ENCODE data around the gene PPARGC1A. TPM values are rescaled to one million over a fixed set of nuclear protein-coding genes. Genes with fewer than 3 reads are reported as not detected.

PPARGC1A gene
- total and polyA plus RNA-seq, 2 experiments from 2014 or later = 0.76 to 3.3 TPM

DNA sequence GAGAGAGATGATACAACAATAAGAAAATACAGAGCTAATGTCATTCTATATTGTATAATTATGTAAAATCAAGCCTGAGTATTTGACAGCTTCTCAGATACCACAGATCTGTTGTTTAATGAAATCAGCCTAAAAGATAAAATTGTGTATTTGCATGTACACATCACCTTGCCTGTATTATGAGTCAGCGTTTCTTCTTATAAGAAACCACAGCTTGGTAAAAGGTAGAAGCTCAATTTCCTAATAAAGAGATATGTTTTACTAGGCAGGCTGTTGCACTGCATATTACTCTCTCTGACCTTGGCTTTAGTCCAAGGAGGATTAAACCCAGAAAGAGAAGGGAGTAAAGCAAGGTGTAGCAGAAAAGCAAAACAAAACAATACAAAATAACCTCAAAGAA, 121.3 kb downstream of the PPARGC1A start (continued):
- TF ChIP-seq, protein P1, sequence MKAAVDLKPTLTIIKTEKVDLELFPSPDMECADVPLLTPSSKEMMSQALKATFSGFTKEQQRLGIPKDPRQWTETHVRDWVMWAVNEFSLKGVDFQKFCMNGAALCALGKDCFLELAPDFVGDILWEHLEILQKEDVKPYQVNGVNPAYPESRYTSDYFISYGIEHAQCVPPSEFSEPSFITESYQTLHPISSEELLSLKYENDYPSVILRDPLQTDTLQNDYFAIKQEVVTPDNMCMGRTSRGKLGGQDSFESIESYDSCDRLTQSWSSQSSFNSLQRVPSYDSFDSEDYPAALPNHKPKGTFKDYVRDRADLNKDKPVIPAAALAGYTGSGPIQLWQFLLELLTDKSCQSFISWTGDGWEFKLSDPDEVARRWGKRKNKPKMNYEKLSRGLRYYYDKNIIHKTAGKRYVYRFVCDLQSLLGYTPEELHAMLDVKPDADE (IDR thresholded peaks at IDR 0.05) = no peak
- TF ChIP-seq EZH2 (IDR thresholded peaks at IDR 0.05; ENCODE audit: low read depth, unreplicated experiment) (no peak), POLR2AphosphoS5 (IDR thresholded peaks at IDR 0.05; ENCODE audit: low read depth) (no peak), STAT1 (IDR thresholded peaks at IDR 0.05; ENCODE audit: unreplicated experiment) (no peak), NANOG (IDR thresholded peaks at IDR 0.05; ENCODE audit: borderline replicate concordance) (no peak), CREB1 (CRISPR knock-in tag; IDR thresholded peaks at IDR 0.05; ENCODE audit: low read depth) (no peak), JUNB (IDR thresholded peaks at IDR 0.05; ENCODE audit: unreplicated experiment) (no peak)
- TF ChIP-seq, protein P2, sequence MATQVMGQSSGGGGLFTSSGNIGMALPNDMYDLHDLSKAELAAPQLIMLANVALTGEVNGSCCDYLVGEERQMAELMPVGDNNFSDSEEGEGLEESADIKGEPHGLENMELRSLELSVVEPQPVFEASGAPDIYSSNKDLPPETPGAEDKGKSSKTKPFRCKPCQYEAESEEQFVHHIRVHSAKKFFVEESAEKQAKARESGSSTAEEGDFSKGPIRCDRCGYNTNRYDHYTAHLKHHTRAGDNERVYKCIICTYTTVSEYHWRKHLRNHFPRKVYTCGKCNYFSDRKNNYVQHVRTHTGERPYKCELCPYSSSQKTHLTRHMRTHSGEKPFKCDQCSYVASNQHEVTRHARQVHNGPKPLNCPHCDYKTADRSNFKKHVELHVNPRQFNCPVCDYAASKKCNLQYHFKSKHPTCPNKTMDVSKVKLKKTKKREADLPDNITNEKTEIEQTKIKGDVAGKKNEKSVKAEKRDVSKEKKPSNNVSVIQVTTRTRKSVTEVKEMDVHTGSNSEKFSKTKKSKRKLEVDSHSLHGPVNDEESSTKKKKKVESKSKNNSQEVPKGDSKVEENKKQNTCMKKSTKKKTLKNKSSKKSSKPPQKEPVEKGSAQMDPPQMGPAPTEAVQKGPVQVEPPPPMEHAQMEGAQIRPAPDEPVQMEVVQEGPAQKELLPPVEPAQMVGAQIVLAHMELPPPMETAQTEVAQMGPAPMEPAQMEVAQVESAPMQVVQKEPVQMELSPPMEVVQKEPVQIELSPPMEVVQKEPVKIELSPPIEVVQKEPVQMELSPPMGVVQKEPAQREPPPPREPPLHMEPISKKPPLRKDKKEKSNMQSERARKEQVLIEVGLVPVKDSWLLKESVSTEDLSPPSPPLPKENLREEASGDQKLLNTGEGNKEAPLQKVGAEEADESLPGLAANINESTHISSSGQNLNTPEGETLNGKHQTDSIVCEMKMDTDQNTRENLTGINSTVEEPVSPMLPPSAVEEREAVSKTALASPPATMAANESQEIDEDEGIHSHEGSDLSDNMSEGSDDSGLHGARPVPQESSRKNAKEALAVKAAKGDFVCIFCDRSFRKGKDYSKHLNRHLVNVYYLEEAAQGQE (IDR thresholded peaks at IDR 0.05; ENCODE audit: unreplicated experiment) = no peak

DNA sequence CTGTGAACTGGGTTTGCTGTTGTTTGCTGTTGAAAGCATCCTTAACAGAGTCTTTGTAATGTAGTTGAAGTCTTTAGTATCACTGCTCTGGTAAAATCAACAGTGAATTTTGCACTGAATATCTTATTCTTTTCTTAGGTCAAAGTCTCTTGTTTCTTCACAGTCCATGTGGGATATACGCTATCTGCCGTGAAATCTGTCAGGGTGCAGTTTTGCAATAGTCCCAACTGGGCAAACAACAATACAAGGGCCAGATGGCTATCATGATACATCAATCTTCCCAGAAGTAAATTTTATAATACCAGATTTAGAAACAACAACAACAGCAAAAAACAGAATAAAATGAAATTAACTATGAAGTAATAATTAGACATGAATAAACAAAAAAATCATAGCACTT, 123.5 kb downstream of the PPARGC1A start:
- TF ChIP-seq JUNB (IDR thresholded peaks at IDR 0.05; ENCODE audit: unreplicated experiment) (no peak), POLR2AphosphoS5 (IDR thresholded peaks at IDR 0.05; ENCODE audit: low read depth) (no peak), NANOG (IDR thresholded peaks at IDR 0.05; ENCODE audit: borderline replicate concordance) (no peak), EZH2 (IDR thresholded peaks at IDR 0.05; ENCODE audit: low read depth, unreplicated experiment) (no peak), EZH2phosphoT487 (IDR thresholded peaks at IDR 0.05; ENCODE audit: unreplicated experiment) (no peak), STAT1 (IDR thresholded peaks at IDR 0.05; ENCODE audit: unreplicated experiment) (no peak), ZNF331 (CRISPR knock-in tag; IDR thresholded peaks at IDR 0.05; ENCODE audit: low read depth) (no peak), ZNF114 (CRISPR knock-in tag; IDR thresholded peaks at IDR 0.05) (no peak), CREB1 (CRISPR knock-in tag; IDR thresholded peaks at IDR 0.05; ENCODE audit: low read depth) (no peak)
- TF ChIP-seq, protein P1 (IDR thresholded peaks at IDR 0.05) = no peak
- TF ChIP-seq, protein P2 (IDR thresholded peaks at IDR 0.05; ENCODE audit: unreplicated experiment) = no peak
- Mint-ChIP-seq H3K9me3 (no peaks in the 10 kb centered on the region), H3K4me1 (peaks cover 8% of the 10 kb centered on the region; the same call in 2 of the 3 replicates)

More for the DNA sequence above, 123.5 kb downstream of the PPARGC1A start:
- H3K27ac ChIP-seq (ENCODE audit: low read depth) = no peak overlapping the region
- no peak overlapping the region for H3K4me3 Mint-ChIP-seq
- no peaks in the 10 kb centered on the region for H3K27me3 Mint-ChIP-seq (ENCODE audit: insufficient read depth, low read depth, poor library complexity)
- H3K27ac Mint-ChIP-seq = no peak overlapping the region
- H3K36me3 Mint-ChIP-seq (ENCODE audit: low read depth) = no peaks in the 10 kb centered on the region
- ATAC-seq (no peak), DNase-seq (ENCODE audit: low spot score) (no peak)
- H3K79me2 ChIP-seq (replicated peaks; ENCODE audit: insufficient read depth) = no peaks in the 10 kb centered on the region
- H3F3A ChIP-seq (replicated peaks; ENCODE audit: low read depth) = no peaks in the 10 kb centered on the region
- no peaks in the 10 kb centered on the region for H3K27me3 ChIP-seq (ENCODE audit: insufficient read depth)
- no peaks in the 10 kb centered on the region for H3K4me1 ChIP-seq (ENCODE audit: insufficient read depth)
- no peak overlapping the region for H3K4me3 ChIP-seq
- no peaks in the 10 kb centered on the region for H4K20me1 ChIP-seq (replicated peaks; ENCODE audit: insufficient read depth)
- no peak overlapping the region for H3K4me2 ChIP-seq
- no peak overlapping the region for H2AFZ ChIP-seq
- H3K36me3 ChIP-seq (ENCODE audit: insufficient read depth) = no peaks in the 10 kb centered on the region
- peaks cover 8% of the 10 kb centered on the region; the same call in 1 of the 2 replicates for H3K9me2 ChIP-seq (ENCODE audit: insufficient read depth)
